Spleen (tissue), 11 donors: ENCODE data around the gene LCMT1. TPM values are rescaled to one million over a fixed set of nuclear protein-coding genes. Genes with fewer than 3 reads are reported as not detected.

Source experiments
- DNase-seq: peaks from one replicate; pipeline ENCODE4 v3.0.0-alpha.2; 2020
- H3K27ac ChIP-seq, 8 donors: fragments of 200-600 bp; sonication (generic) in 7 of 8; 1 replicate in 4 of 8; 2 replicates in 4 of 8; pipeline versions ENCODE4 v1.5.0 to v1.8.0; 2016 to 2021; ENCODE audit warnings: inconsistent platforms in 4 of 8, mild to moderate bottlenecking in 4 of 8, moderate library complexity in 1 of 8
- H3K27me3 ChIP-seq, 7 donors: fragments of 200-600 bp; sonication (generic) in 6 of 7; replicated peaks in 1 of 7; 1 replicate in 4 of 7; 2 replicates in 3 of 7; pipeline versions ENCODE4 v1.5.0 to v1.8.0; 2016 to 2021; ENCODE audit warnings: inconsistent platforms in 3 of 7, mild to moderate bottlenecking in 1 of 7
- H3K36me3 ChIP-seq, 6 donors: fragments of 200-600 bp; sonication (generic) in 5 of 6; 1 replicate in 4 of 6; 2 replicates in 2 of 6; pipeline versions ENCODE4 v1.5.0 to v1.8.0; 2016 to 2021; ENCODE audit warnings: inconsistent platforms in 2 of 6
- H3K4me1 ChIP-seq, 6 donors: fragments of 200-600 bp; sonication (generic) in 5 of 6; 1 replicate in 3 of 6; 2 replicates in 3 of 6; pipeline versions ENCODE4 v1.5.0 to v1.8.0; 2016 to 2021; ENCODE audit warnings: inconsistent platforms in 3 of 6
- H3K4me3 ChIP-seq, 8 donors: fragments of 200-600 bp; sonication (generic) in 7 of 8; 1 replicate in 4 of 8; 2 replicates in 4 of 8; pipeline versions ENCODE4 v1.5.0 to v1.8.0; 2016 to 2021; ENCODE audit warnings: inconsistent platforms in 4 of 8, mild to moderate bottlenecking in 4 of 8, moderate library complexity in 2 of 8
- H3K9me3 ChIP-seq, 8 donors: fragments of 200-600 bp; sonication (generic) in 7 of 8; 1 replicate in 4 of 8; 2 replicates in 4 of 8; pipeline versions ENCODE4 v1.5.0 to v1.8.0; 2016 to 2021; ENCODE audit warnings: inconsistent platforms in 4 of 8
- CTCF ChIP-seq, 11 experiments: fragments of 200-600 bp in 7 of 11; fragments of 450-650 bp in 4 of 11; sonication (generic) in 4 of 11; IDR thresholded peaks in 8 of 11; conservative IDR thresholded peaks in 3 of 11; 1 replicate in 7 of 11; 2 replicates in 4 of 11; pipeline versions ENCODE4 v1.4.0 to v1.8.0; 2016 to 2021; ENCODE audit warnings: antibody characterized with exemption in 11 of 11, inconsistent platforms in 4 of 11, mild to moderate bottlenecking in 1 of 11
- POLR2A ChIP-seq, 3 donors: fragments of 450-650 bp; IDR thresholded peaks; one replicate each; pipeline ENCODE4 v1.5.1; 2017; ENCODE audit warnings: antibody characterized with exemption in 3 of 3, mild to moderate bottlenecking in 1 of 3
- POLR2AphosphoS5 ChIP-seq, 3 donors: sonication (generic); formaldehyde crosslinking; IDR thresholded peaks; one replicate each; pipeline ENCODE4 v1.5.1; 2017; ENCODE audit warnings: antibody characterized with exemption in 3 of 3
- WGBS, 5 donors: extraction: QIAGEN DNeasy Blood & Tissue Kit in 3 of 5; methylation state at CpG; one replicate each; pipeline versions ENCODE4 v1.1.5 to v1.1.7; 2013 to 2018; 5-methylcytosine and 5-hydroxymethylcytosine counted together
- intact Hi-C: fragments of 100-400 bp; cut with DNase I; formaldehyde crosslinking; loops from one replicate; pipeline ENCODE4 v1.15.0; 2023; ENCODE audit warnings: low total_unique reads
- polyA plus RNA-seq, 3 donors: library from polyadenylated mRNA; stranded (reverse); fragments of 200-250 nt; gene quantifications; one replicate each; pipeline ENCODE4 v1.2.1, GENCODE V29; 2013
- total RNA-seq, 7 donors: library from RNA; depleted of rRNA in 3 of 7; stranded (reverse); fragments of >200 nt in 3 of 7; fragmentation: NEBNext Ultra II Directional in 4 of 7; extraction: Animal tissue kit (Norgen Biotek cat#: 25700) in 4 of 7; gene quantifications; one replicate each; pipeline versions ENCODE4 v1.1.0 to v1.2.1, GENCODE V29; 2016 to 2021
- donor health status: healthy with polysubstance abuse.
- donor health status: DM: no; HTN: no; CAD: no; lungs with moderate emphysema.
- donor health status: DM: no; HTN: no; CAD: no.
- donor health status: Bipolar disorder and iron deficiency.
- donor health status: healthy.
- donor health status: DM: no; HTN: no; CAD: no.
- donor health status: DM: yes; HTN: yes; CAD: no.

LCMT1 gene
- total and polyA plus RNA-seq, 10 donors: 25.1 to 33.3 (median 28.0) TPM

GRCh38 chr16:25134166-25134700 is 22.7 kb downstream of the LCMT1 start:
- H3K4me3 ChIP-seq: no peak overlapping the region
- H3K4me1 ChIP-seq: no peaks in the 10 kb centered on the region
- TF ChIP-seq CTCF (IDR thresholded peaks at IDR 0.05 in 8 of 11, conservative IDR thresholded peaks at IDR 0.05 in 3 of 11) (no peak), POLR2AphosphoS5 (IDR thresholded peaks at IDR 0.05) (no peak), POLR2A (IDR thresholded peaks at IDR 0.05) (no peak)
- no peaks in the 10 kb centered on the region for H3K9me3 ChIP-seq
- H3K36me3 ChIP-seq: peaks cover 5 to 100% (median 57%) of the 10 kb centered on the region in 6 donors
- WGBS, 5 donors: 48 to 62% (median 54%) methylated on average over 4 of the region's 4 CpGs
- DNase-seq: no peak
- H3K27me3 ChIP-seq: no peaks in the 10 kb centered on the region
- H3K27ac ChIP-seq: no peak overlapping the region
- intact Hi-C loops: no loop called here

DNA sequence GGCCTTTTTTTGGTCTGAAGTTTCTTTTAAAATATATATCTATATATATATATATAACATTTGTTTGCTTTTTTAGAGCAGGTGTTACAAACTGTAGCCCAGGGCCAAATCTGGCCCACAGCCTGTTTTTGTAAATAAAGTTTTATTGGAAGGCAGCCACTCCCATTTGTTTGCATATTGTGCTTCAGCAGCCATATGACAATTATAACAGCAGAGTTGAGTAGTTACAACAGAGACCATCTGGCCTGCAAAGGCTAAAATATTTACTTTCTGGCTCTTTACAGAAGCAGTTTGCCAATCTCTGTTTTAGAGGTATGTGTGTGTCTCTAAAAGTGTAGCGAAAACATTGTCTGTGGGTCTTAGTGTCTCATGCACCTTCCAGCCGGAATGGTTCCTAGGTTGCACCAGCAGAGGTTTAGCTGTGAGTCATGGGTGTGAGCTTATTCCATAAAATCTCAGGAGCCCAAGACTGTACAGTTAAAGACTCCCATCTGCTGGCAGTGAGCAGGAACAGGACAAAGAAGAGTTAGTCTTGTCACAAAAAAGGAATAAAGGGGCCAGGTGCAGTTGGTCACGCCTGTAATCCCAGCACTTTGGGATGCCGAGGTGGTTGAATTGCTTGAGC is 23.8 kb downstream of the LCMT1 start:
- H3K4me1 ChIP-seq: no peaks in the 10 kb centered on the region
- H3K4me3 ChIP-seq: no peak overlapping the region
- no peaks in the 10 kb centered on the region for H3K9me3 ChIP-seq
- H3K36me3 ChIP-seq: peaks cover 5 to 100% (median 61%) of the 10 kb centered on the region in 6 donors
- H3K27ac ChIP-seq: no peak overlapping the region
- no peaks in the 10 kb centered on the region for H3K27me3 ChIP-seq
- TF ChIP-seq CTCF (IDR thresholded peaks at IDR 0.05 in 8 of 11, conservative IDR thresholded peaks at IDR 0.05 in 3 of 11) (no peak), POLR2A (IDR thresholded peaks at IDR 0.05) (no peak), POLR2AphosphoS5 (IDR thresholded peaks at IDR 0.05) (no peak)
- intact Hi-C loops: no loop called here
- 93 to 99% (median 97%) methylated on average over 4 of the region's 4 CpGs for WGBS, 5 donors
- DNase-seq: no peak

DNA sequence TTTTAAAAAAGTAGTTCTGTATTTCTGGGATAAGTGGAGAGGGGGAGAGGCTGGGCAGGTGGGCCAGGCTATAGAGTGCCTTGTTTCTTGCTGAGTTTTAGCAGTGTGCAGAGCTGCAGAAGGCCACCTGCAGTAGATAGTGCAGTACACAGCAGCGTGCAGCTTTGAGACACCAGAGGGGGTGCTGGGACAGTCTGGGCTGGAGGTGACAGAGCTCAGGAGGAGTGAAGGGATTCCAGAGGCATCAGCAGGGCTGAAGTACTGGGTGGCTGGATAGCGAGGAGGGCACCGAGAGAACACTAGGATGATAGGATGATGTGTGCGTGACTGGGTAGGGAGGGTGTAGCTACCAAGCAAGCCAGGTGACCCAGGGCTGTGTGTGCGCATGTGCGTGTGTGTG is 26.6 kb downstream of the LCMT1 start:
- peaks cover 5 to 100% (median 77%) of the 10 kb centered on the region in 6 donors for H3K36me3 ChIP-seq
- 92 to 99% (median 96%) methylated on average over 6 of the region's 6 CpGs for WGBS, 5 donors
- no peaks in the 10 kb centered on the region for H3K4me1 ChIP-seq
- H3K27me3 ChIP-seq: no peaks in the 10 kb centered on the region
- DNase-seq: no peak
- TF ChIP-seq POLR2A (IDR thresholded peaks at IDR 0.05) (no peak), CTCF (IDR thresholded peaks at IDR 0.05 in 8 of 11, conservative IDR thresholded peaks at IDR 0.05 in 3 of 11) (no peak), POLR2AphosphoS5 (IDR thresholded peaks at IDR 0.05) (no peak)
- H3K27ac ChIP-seq: no peak overlapping the region
- intact Hi-C loops: no loop called here
- no peaks in the 10 kb centered on the region for H3K9me3 ChIP-seq
- H3K4me3 ChIP-seq: no peak overlapping the region

DNA sequence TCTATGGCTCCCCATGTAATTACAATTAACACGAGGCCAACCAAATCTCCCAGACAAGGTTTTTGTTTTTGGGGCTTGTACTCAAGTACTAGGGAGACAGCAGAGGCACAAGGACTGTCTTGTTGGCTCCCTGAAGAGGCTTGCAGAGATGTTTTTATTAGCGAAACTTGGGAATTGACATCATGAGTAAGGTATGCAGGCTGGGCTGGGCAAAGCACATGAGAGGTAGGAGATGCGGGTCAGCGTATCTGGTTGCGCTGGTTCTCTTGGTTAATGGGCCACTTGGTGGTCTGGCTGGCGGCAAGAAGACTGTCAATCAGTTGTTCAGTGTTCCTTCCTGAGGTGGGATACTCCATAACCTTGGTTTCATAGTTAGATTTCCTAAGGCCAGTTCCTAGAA is 28.9 kb downstream of the LCMT1 start:
- no peak overlapping the region for H3K4me3 ChIP-seq
- DNase-seq: no peak
- TF ChIP-seq POLR2A (IDR thresholded peaks at IDR 0.05) (no peak), POLR2AphosphoS5 (IDR thresholded peaks at IDR 0.05) (no peak), CTCF (IDR thresholded peaks at IDR 0.05 in 8 of 11, conservative IDR thresholded peaks at IDR 0.05 in 3 of 11) (no peak)
- H3K4me1 ChIP-seq: no peaks in the 10 kb centered on the region
- no peak overlapping the region for H3K27ac ChIP-seq
- intact Hi-C loops: no loop called here
- no peaks in the 10 kb centered on the region for H3K9me3 ChIP-seq
- H3K27me3 ChIP-seq: no peaks in the 10 kb centered on the region
- 95 to 98% (median 97%) methylated on average over 6 of the region's 6 CpGs for WGBS, 5 donors
- peaks cover 0 to 100% (median 68%) of the 10 kb centered on the region in 6 donors for H3K36me3 ChIP-seq
